ENCODE measurements around the gene DHRS2.

DNA sequence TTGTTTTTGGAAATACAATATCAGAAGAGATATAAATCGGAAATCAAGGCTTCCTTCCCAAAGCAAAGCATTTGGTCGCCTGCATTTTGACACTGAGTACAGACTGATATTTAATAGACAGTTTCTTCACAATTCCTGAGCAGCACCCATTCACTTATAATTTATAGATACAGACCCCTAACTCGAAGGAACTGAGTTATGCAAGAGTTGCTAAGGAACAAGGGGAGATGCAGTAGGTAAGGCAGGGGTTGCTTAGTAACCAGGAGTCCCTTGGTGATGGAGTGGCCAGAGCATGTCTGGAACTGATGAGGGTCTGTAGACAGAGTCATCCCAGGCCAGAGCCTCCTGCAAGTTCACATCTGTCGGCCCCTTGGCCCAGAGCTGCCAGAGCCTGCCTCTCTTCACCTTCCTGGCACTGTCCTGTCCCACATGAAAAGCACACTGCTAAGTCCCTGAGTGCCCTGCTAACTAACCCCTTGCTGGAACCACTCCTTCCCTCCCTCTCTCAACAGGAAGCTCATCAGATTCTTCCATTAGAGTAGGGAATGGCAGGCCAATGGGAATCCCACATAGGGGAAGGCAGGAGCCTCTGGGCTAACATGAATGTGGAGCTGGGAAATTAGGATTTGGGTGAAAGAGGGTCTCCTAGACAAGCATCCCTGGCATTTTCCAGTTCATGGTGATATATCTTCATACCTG is 3.6 kb upstream of the DHRS2 start:
- TF ChIP-seq, protein P1, sequence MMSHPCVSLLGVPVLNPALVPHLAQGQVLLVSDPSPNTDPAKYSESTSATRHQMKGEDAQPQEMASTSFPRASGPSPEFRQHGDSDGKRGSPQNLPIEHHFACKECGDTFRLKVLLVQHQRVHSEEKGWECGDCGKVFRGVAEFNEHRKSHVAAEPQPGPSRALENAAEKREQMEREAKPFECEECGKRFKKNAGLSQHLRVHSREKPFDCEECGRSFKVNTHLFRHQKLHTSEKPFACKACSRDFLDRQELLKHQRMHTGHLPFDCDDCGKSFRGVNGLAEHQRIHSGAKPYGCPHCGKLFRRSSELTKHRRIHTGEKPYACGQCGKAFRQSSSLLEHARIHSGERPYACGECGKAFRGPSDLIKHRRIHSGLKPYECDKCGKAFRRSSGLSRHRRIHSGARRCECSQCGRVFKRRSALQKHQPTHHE (CRISPR knock-in tag; IDR thresholded peaks at IDR 0.05; ENCODE audit: borderline replicate concordance) = no peak
- TF ChIP-seq, protein P2, sequence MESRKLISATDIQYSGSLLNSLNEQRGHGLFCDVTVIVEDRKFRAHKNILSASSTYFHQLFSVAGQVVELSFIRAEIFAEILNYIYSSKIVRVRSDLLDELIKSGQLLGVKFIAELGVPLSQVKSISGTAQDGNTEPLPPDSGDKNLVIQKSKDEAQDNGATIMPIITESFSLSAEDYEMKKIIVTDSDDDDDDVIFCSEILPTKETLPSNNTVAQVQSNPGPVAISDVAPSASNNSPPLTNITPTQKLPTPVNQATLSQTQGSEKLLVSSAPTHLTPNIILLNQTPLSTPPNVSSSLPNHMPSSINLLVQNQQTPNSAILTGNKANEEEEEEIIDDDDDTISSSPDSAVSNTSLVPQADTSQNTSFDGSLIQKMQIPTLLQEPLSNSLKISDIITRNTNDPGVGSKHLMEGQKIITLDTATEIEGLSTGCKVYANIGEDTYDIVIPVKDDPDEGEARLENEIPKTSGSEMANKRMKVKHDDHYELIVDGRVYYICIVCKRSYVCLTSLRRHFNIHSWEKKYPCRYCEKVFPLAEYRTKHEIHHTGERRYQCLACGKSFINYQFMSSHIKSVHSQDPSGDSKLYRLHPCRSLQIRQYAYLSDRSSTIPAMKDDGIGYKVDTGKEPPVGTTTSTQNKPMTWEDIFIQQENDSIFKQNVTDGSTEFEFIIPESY (CRISPR knock-in tag; IDR thresholded peaks at IDR 0.05) = no peak
- no peak for TF ChIP-seq ARNTL (CRISPR knock-in tag; IDR thresholded peaks at IDR 0.05)
- TF ChIP-seq, protein P3, sequence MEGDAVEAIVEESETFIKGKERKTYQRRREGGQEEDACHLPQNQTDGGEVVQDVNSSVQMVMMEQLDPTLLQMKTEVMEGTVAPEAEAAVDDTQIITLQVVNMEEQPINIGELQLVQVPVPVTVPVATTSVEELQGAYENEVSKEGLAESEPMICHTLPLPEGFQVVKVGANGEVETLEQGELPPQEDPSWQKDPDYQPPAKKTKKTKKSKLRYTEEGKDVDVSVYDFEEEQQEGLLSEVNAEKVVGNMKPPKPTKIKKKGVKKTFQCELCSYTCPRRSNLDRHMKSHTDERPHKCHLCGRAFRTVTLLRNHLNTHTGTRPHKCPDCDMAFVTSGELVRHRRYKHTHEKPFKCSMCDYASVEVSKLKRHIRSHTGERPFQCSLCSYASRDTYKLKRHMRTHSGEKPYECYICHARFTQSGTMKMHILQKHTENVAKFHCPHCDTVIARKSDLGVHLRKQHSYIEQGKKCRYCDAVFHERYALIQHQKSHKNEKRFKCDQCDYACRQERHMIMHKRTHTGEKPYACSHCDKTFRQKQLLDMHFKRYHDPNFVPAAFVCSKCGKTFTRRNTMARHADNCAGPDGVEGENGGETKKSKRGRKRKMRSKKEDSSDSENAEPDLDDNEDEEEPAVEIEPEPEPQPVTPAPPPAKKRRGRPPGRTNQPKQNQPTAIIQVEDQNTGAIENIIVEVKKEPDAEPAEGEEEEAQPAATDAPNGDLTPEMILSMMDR (CRISPR knock-in tag; IDR thresholded peaks at IDR 0.05) = no peak
- TF ChIP-seq, protein P4, sequence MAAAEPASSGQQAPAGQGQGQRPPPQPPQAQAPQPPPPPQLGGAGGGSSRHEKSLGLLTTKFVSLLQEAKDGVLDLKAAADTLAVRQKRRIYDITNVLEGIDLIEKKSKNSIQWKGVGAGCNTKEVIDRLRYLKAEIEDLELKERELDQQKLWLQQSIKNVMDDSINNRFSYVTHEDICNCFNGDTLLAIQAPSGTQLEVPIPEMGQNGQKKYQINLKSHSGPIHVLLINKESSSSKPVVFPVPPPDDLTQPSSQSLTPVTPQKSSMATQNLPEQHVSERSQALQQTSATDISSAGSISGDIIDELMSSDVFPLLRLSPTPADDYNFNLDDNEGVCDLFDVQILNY (CRISPR knock-in tag; conservative IDR thresholded peaks at IDR 0.05) = no peak
- TF ChIP-seq SATB2 (CRISPR knock-in tag; IDR thresholded peaks at IDR 0.05) = no peak
- TF ChIP-seq, protein P5, sequence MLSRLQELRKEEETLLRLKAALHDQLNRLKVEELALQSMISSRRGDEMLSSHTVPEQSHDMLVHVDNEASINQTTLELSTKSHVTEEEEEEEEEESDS (CRISPR knock-in tag; IDR thresholded peaks at IDR 0.05; ENCODE audit: borderline replicate concordance) = no peak
- TF ChIP-seq SMC3 (IDR thresholded peaks at IDR 0.05; ENCODE audit: low read length) = no peak
- TF ChIP-seq POLR2AphosphoS5 (IDR thresholded peaks at IDR 0.05; ENCODE audit: low read depth, low read length) = no peak
- TF ChIP-seq EZH2 (conservative IDR thresholded peaks at IDR 0.05; ENCODE audit: low read depth, low read length) = no peak
- no peak for TF ChIP-seq JUND (CRISPR knock-in tag; IDR thresholded peaks at IDR 0.05)

Measured in HepG2 (cell line).